Heart right ventricle (tissue), 16 donors: Measurements from ENCODE around the gene CNTN4. TPM values are rescaled to one million over a fixed set of nuclear protein-coding genes. Genes with fewer than 3 reads are reported as not detected.

Experiments
- ATAC-seq, 8 donors: fragments of 200-7000 bp; cut with Tn5 transposase; one replicate each; pipeline ENCODE4 v1.9.1; 2020; ENCODE audit warnings: mild to moderate bottlenecking in 8 of 8, moderate library complexity in 8 of 8, moderate number of reproducible peaks in 1 of 8
- DNase-seq, 2 donors: peaks; one replicate each; pipeline ENCODE4 v3.0.0-alpha.2; 2020
- H3K27ac ChIP-seq, 10 donors: fragments of 200-600 bp; sonication (generic) in 2 of 10; one replicate each; pipeline versions ENCODE4 v1.5.0 to v1.8.0; 2020 to 2022; ENCODE audit warnings: mild to moderate bottlenecking in 3 of 10
- H3K27me3 ChIP-seq, 7 donors: fragments of 200-600 bp; one replicate each; pipeline ENCODE4 v1.8.0; 2021 to 2022; ENCODE audit warnings: mild to moderate bottlenecking in 2 of 7
- H3K36me3 ChIP-seq, 9 donors: fragments of 200-600 bp; sonication (generic) in 1 of 9; one replicate each; pipeline versions ENCODE4 v1.5.0 to v1.8.0; 2020 to 2022; ENCODE audit warnings: mild to moderate bottlenecking in 2 of 9
- H3K4me1 ChIP-seq, 9 donors: fragments of 200-600 bp; sonication (generic) in 1 of 9; one replicate each; pipeline versions ENCODE4 v1.5.0 to v1.8.0; 2020 to 2022; ENCODE audit warnings: mild to moderate bottlenecking in 4 of 9
- H3K4me3 ChIP-seq, 10 donors: fragments of 200-600 bp; sonication (generic) in 2 of 10; one replicate each; pipeline versions ENCODE4 v1.5.0 to v1.8.0; 2020 to 2022; ENCODE audit warnings: mild to moderate bottlenecking in 7 of 10, moderate library complexity in 2 of 10
- H3K9me3 ChIP-seq, 11 donors: fragments of 200-600 bp in 10 of 11; sonication (generic) in 2 of 11; one replicate each; pipeline versions ENCODE4 v1.5.0 to v1.8.0; 2013 to 2022; ENCODE audit warnings: mild to moderate bottlenecking in 2 of 11, control low read depth in 1 of 11, moderate library complexity in 1 of 11
- WGBS, 2 donors: extraction: QIAGEN DNeasy Blood & Tissue Kit; methylation state at CpG; one replicate each; pipeline ENCODE4 v1.1.7; 2013; ENCODE audit warnings: inconsistent platforms in 1 of 2; 5-methylcytosine and 5-hydroxymethylcytosine counted together
- intact Hi-C, 10 donors: fragments of 100-400 bp; cut with DNase I; formaldehyde crosslinking; loops; one replicate each; pipeline versions ENCODE4 v1.11.1 to v1.14.2; 2022
- polyA plus RNA-seq, 2 donors: library from polyadenylated mRNA; stranded (reverse); fragments of 200-250 nt; gene quantifications; one replicate each; pipeline ENCODE4 v1.2.3, GENCODE V29; 2013
- total RNA-seq, 10 donors: library from RNA; stranded (reverse); fragmentation: NEBNext Ultra II Directional in 3 of 10; extraction: Animal tissue kit (Norgen Biotek cat#: 25700) in 3 of 10; gene quantifications; one replicate each; pipeline versions ENCODE4 v1.2.1 to v1.2.4, GENCODE V29; 2021 to 2023
- TF ChIP-seq, protein P1 (sequence below), 9 donors: fragments of 200-600 bp; sonication (generic) in 2 of 9; IDR thresholded peaks; one replicate each; pipeline versions ENCODE4 v1.5.0 to v1.8.0; 2021 to 2022; ENCODE audit warnings: antibody characterized with exemption in 9 of 9, mild to moderate bottlenecking in 5 of 9, moderate library complexity in 1 of 9
- donor health status: Arrhythmogenic right ventricular cardiomyopathy.
- donor health status: ischemic (EF 13 %, LVEDD 7.1; RV severe dilation, severe dysfunction).
- donor health status: healthy with polysubstance abuse.
- donor health status: DM: no; HTN: yes; CAD: no.
- donor health status: DM: no; HTN: no; CAD: no.
- donor health status: ischemic (EF 25% LVEDD 6.9; RV normal size, moderate dysfunction).
- donor health status: ischemic (EF 25% LVEDD 5.7; RV mildly dilated, moderate dysfunction).
- donor health status: healthy.
- donor health status: DM: yes; HTN: yes; CAD: no.
- donor health status: Ischemic cardiomyopathy.
- donor health status: ischemic (EF 35%, LVEDD 5.7; RV mildly dilated, moderate dysfunction).
- donor health status: nonischemic (EF 11% LVEDD 7.7; RV severe dilation, severe dysfunction).
- donor health status: DM: yes; HTN: yes; CAD: no.
- donor health status: PGD.
- donor health status: ischemic (EF 29% LVEDD 5.4; RV normal size, mild dysfunction).
- donor health status: nonischemic (EF 23%, LVEDD 6.1; RV moderate dilation, normal function).

The CNTN4 gene
- total and polyA plus RNA-seq, 12 donors, result 0.48 to 4.7 (median 2.5) TPM

DNA sequence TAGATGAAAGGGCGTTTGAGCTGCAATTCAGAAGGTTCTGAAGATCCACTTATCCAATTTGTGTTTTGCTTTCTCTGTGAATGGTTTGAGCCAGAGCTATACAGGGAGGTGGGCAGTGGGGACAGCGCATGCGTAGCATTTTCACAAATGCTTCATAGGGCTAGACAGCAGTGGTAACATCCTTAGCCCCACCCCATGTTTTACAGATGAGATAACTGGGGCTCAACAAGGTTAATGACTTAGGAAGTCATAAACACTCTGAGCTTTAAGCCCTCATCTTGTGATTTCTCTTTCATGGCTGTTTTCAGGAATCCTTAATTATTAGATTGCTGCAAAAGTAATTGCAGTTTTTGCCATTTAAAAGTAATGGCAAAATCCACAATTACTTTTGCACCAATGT lies 602.8 kb downstream of the CNTN4 start:
- Histone ChIP-seq H3K36me3 (no peaks in the 10 kb centered on the region), H3K4me3 (no peak overlapping the region), H3K4me1 (no peaks in the 10 kb centered on the region), H3K27ac (no peak overlapping the region), H3K27me3 (no peaks in the 10 kb centered on the region), H3K9me3 (no peaks in the 10 kb centered on the region)
- TF ChIP-seq, protein P1, sequence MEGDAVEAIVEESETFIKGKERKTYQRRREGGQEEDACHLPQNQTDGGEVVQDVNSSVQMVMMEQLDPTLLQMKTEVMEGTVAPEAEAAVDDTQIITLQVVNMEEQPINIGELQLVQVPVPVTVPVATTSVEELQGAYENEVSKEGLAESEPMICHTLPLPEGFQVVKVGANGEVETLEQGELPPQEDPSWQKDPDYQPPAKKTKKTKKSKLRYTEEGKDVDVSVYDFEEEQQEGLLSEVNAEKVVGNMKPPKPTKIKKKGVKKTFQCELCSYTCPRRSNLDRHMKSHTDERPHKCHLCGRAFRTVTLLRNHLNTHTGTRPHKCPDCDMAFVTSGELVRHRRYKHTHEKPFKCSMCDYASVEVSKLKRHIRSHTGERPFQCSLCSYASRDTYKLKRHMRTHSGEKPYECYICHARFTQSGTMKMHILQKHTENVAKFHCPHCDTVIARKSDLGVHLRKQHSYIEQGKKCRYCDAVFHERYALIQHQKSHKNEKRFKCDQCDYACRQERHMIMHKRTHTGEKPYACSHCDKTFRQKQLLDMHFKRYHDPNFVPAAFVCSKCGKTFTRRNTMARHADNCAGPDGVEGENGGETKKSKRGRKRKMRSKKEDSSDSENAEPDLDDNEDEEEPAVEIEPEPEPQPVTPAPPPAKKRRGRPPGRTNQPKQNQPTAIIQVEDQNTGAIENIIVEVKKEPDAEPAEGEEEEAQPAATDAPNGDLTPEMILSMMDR (IDR thresholded peaks at IDR 0.05), result no peak
- intact Hi-C loops, result no loop called here
- ATAC-seq (no peak), DNase-seq (no peak)
- 95 to 96% methylated on average over 3 of the region's 3 CpGs for whole genome bisulfite sequencing, 2 donors

DNA sequence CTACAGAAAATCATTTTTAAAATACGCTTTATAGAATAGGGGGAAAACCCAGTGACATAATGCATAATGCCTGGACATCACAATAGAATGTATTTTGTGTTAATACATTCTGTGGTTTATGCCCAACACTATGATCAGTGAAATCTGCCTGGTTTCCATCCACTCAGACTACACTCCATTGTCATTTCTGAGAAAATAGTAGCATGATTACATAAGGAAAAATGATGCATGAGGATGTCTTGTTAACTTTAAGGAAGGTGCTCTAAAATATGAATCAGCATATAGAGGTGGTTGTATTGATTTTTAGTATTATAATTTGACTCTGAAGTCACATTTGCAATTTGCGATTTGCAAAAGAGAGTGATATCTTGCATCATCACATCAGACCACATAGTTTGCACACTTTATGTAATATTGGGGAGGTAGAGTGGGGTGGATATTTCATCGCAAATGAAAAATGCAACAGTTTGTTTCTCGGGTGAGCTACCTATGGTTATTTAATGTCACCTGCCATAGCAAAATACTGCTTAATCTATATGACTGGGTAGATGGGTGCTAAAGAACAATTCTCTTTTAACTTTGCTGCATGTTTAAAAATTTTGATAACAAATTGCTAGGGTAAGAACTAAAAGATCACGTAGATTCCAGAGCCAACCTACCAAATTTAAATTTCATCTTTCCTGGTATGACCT lies 607.6 kb downstream of the CNTN4 start:
- DNase-seq (no peak), ATAC-seq (no peak)
- no peaks in the 10 kb centered on the region for H3K36me3 ChIP-seq
- no peaks in the 10 kb centered on the region for H3K9me3 ChIP-seq
- 93 to 94% methylated on average over 5 of the region's 5 CpGs for WGBS, 2 donors
- intact Hi-C loops, result no loop called here
- no peak overlapping the region for H3K27ac ChIP-seq
- H3K4me3 ChIP-seq, result no peak overlapping the region
- TF ChIP-seq, protein P1 (IDR thresholded peaks at IDR 0.05), result no peak
- H3K4me1 ChIP-seq, result no peaks in the 10 kb centered on the region
- no peaks in the 10 kb centered on the region for H3K27me3 ChIP-seq

DNA sequence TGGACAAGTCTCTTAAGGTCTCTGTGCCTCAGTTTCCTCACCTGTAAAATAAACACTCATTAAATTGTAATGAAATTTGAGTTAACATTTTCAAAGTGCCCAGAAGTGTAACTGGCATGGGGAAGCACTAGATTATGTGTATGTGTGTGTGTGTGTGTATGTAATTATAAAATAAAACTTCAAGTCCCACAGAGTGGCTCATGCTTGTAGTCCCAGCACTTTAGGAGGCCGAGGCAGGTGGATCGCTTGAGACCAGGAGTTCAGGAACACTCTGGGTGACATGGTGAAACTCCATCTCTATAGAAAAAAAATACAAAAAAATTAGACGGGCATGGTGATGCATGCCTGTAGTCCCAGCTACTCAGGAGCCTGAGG lies 608.2 kb downstream of the CNTN4 start:
- intact Hi-C loops, result no loop called here
- ATAC-seq (no peak), DNase-seq (no peak)
- no peak overlapping the region for H3K27ac ChIP-seq
- no peaks in the 10 kb centered on the region for H3K9me3 ChIP-seq
- no peaks in the 10 kb centered on the region for H3K27me3 ChIP-seq
- WGBS, 2 donors, result 92 to 100% methylated on average over 3 of the region's 3 CpGs
- no peaks in the 10 kb centered on the region for H3K4me1 ChIP-seq
- TF ChIP-seq, protein P1 (IDR thresholded peaks at IDR 0.05), result no peak
- H3K4me3 ChIP-seq, result no peak overlapping the region
- no peaks in the 10 kb centered on the region for H3K36me3 ChIP-seq

DNA sequence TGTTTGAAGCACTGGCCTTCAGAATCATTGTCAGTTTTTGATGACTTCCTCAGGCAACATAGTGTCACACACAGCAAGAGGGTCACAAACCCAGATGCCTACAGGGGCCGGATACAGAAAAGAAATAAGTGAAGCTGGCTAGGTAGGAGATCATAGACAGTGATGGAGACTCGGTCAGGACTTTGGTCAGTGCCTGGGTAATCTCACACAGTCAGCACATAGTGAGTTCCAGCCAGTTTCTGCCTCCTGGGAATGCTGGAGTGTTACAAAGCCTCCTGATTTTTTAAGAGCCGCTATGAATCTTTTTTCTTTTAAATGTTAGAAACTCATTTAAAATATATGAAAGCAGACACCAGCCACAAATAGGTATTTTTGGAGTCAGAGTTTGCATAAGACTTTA lies 612.4 kb downstream of the CNTN4 start:
- Histone ChIP-seq H3K4me1 (no peaks in the 10 kb centered on the region), H3K9me3 (no peaks in the 10 kb centered on the region), H3K27me3 (no peaks in the 10 kb centered on the region), H3K36me3 (no peaks in the 10 kb centered on the region), H3K4me3 (no peak overlapping the region), H3K27ac (no peak overlapping the region)
- no peak for DNase-seq
- 34 to 39% methylated on average over 3 of the region's 3 CpGs for WGBS, 2 donors
- TF ChIP-seq, protein P1 (IDR thresholded peaks at IDR 0.05), result no peak
- intact Hi-C loops, result no loop called here
- no peak for ATAC-seq
